Colon (tissue), 2 donors: ENCODE measurements around the gene ABCA9.

Source experiments
- FAIRE-seq: peaks from 2 replicates; lab custom pipeline; 2012; peaks lifted over from hg19 to GRCh38; lab: Jason Lieb, UNC
- donor health status: control.
- donor health status: control.

The ABCA9 gene

DNA sequence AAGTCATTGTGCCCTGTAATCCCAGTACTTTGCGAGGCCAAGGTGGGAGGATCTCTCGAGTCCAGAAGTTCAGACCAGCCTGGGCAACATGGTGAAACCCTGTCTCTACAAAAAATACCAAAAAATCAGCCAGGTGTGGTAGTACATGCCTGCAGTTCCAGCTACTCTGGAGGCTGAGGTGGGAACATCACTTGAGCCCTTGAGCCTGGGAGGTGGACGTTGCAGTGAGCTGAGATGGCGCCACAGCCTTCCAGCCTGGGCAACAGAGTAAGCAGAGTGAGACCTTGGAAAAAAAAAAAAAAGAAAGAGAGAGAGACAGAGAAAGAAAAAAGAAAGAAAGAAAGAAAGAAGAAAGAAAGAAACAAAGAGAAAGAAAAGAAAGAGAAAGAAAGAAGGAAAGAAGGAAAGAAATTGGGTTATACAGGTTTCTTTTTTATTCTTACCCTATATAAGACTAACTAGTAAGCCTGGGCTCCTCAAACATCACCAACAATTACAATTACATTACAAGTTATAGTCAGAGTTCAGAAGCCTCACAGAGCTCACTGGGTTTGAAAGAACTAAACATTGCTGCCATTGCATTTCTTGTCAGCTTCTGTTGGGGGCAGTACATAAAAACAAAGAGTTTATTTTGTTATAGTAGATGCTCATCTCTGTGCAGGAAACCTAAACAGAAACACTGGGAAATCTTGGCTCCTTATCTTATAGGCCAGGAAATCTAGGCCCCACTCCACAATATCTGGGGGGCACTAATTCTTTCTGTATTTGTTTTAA is 6.7 kb upstream of the ABCA9 start:
- no peak for FAIRE-seq

- no peak for FAIRE-seq
Observed at GRCh38 chr17:69066482-69066881, 5.8 kb upstream of the ABCA9 start.

GRCh38 chr17:69065113-69065512 is 4.4 kb upstream of the ABCA9 start:
- FAIRE-seq: no peak

DNA sequence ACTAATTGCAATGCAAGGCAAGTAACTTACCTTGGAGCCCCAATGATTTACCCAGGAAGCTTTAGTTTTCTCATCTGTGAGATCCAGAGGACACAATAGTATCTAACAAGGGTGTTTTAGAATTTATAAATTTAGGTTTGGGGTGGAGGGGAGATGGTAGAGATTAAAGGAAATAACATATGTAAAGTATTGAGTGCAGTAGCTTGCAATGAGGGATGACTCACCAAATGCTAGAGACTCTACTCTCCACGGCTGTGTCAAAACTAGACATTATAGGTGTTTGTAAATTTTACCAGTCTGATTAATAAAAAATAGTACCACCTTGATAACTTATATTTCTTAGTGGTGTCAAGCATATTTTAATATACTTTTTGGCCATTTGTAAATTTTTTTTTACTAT is 3.7 kb upstream of the ABCA9 start:
- FAIRE-seq: no peak

- no peak for FAIRE-seq
Observed at GRCh38 chr17:69064001-69064400, 3.3 kb upstream of the ABCA9 start.

DNA sequence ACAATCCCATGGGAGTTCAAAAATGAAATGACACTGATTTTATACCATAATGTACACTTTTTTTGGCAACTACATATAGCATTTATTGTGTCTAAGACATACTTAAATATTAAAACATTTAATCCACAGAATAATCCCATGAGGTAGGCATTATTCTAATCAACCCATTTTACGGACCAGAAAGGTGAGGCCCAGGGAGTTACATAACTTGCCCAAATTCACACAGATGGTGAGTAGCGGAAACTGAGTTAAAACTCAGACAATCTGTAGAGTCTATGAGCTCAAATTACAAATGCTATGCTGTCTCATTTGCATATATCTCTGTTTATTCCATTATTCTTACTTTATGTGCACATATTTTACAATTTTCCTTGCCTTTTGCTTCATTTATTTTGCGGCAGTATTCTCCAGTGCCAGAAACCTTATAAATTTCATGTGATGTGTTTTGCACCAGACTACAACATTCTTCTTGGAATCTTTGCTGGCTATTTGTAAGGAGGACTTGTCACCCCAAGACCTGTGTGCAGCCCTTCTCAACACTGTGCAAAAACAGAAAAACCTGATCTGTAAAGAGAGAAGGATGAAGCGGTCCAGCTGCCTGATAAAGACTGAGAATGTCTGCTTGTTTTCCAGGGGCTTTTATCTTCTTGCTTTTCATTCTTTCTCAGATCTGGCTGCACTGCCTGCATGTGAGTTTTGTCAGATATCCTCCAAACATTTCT is 2.3 kb upstream of the ABCA9 start:
- no peak for FAIRE-seq

DNA sequence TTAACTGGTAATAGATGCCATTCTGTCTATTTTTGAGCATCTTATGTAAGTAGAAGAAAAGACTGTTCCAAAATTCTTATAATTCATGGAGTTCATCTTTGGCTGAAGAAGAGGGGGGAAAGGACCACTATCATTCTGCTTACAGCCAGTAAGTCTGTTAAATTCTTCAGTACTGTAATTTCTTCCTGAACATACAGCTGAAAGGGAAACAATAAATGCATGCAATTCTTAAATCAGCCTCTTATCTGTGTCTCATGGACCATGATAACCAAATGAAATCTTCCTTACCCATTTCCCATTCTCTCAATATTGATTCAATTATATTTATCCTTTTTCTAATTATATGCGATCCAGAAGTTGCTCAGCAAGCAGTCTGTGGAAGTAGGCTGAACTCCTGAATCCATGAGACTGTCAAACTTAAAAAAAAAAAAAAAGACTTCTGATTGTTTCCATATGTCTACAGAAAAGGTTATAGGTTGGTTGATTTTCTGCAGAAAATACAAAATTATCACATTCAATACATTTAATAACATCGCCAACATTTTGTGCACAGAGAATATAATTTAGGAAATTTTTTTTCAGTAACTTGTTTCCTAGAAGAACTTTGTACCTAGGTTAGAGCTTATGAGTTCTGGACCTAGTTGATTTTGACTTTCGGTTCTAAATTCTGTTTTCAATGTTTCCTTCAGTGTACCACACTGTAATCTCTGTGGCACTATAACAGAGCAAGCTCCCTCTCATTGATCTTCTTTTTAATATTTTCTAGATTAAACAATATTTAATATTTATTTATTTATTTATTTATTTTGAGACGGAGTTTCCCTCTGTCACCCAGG is 1.2 kb upstream of the ABCA9 start:
- FAIRE-seq: no peak

DNA sequence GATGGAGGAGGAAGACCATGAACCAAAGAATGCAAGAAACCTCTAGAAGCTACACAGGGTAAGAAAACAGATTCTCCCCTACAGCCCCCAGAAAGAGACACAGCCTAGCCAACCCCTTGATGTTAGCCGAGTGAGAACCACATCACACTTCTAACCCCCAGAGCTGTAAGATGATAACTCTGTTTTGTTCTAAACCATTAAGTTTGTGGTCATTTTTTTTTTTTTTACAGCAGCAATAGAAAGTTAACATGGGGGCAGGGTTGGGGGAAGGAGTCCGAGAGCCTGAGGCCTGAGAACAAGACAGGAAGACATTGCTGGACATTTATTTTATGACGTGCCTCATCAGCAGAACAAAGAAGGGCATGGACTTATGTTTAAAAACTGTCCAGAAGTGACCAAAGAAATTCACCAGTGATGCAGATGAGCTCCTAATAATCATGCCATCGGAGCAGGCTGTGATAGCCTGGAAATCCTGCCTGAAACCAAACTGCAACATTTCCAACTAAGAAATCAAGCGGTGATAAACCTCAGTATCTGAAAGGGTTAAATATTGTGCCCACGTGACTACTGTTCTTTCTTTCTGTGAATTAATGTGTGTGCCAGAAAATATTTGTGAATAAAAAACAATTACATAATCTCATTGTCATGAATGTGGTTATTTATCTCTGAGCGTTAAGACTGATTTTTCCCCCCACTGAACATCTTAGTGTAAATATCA is 1.1 kb downstream of the ABCA9 start:
- no peak for FAIRE-seq

- no peak for FAIRE-seq
Observed at GRCh38 chr17:69058165-69058564, 2.6 kb downstream of the ABCA9 start.

GRCh38 chr17:69057280-69057679 is 3.4 kb downstream of the ABCA9 start:
- FAIRE-seq: no peak

- FAIRE-seq: no peak
Observed at GRCh38 chr17:69056179-69056823, 4.4 kb downstream of the ABCA9 start.

DNA sequence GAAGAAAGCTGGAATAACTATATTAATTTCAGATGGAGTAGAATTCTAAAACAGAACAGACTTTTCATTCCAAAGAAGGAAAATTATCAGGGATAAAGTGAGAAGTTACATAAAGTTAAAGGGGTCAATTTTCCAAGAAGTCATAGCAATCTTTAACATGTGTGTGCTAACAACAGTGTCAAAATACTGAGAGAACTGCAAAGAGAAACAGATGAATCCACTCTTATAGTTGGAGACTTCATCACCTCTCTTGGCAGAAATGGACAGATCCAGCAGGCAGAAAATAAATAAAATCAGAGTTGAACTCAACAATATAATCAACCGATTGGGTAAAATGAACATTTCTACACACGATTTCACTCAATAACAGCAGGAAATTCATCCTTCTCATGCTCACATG is 5.4 kb downstream of the ABCA9 start:
- FAIRE-seq: no peak

- FAIRE-seq: no peak
Observed at GRCh38 chr17:69050999-69051775, 9.5 kb downstream of the ABCA9 start.

DNA sequence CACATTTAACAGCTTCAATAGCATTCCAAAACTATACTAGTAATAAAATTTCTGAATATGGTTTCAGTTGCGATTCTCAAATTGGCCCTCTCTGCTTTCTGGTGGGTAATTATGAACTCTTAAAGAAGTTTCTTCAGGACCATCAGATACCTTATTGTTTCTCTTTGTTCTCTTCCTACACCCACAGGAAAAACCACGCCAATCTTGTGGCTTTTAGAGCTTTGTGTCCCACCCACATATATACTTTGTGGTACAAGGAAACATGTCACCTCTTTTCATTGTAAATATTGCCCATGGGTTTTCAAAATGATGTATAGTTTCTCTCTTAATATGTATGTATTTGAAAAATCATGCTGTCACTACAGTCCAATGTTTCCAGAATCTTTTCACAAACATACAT is 12.1 kb downstream of the ABCA9 start:
- FAIRE-seq: no peak

DNA sequence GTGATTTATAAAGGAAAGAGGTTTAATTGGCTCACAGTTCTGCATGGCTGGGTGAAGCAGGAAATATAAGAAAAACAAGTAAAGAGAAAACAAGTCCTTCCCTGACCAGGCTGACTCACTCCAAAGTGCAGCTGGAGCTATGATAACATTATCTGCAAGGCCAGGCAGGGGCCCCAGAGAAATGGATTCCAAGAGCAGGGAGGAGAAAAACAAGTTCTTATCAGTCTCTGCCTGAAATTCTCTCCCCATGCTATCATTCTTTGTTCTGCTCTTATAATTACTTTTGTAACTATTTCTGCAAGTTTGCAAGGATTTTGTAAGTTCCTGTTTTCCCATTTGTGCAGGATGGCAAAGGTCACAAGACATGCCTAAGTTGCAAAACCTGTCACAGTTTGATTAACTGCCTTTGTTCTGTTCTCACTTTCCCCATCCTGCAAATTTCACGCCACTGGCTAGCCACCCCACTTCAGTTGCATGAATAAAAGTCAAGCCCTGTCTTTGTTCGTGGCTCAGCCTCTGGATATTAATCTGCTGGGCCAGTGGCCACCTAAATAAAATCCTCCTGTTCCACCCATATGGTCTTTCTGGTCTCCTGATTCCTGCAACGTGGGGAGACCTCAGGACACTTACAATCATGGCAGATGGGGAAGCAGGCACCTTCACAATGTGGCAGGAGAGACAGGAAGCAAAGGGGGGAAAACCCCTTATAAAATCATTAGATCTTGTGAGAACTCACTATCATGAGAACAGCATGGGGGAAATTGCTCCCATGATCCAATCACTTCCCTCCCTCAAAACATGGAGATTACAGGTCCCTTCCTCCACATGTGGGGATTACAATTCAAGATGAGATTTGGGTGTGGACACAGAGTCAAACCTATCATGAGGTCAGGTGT is 13.1 kb downstream of the ABCA9 start:
- no peak for FAIRE-seq

DNA sequence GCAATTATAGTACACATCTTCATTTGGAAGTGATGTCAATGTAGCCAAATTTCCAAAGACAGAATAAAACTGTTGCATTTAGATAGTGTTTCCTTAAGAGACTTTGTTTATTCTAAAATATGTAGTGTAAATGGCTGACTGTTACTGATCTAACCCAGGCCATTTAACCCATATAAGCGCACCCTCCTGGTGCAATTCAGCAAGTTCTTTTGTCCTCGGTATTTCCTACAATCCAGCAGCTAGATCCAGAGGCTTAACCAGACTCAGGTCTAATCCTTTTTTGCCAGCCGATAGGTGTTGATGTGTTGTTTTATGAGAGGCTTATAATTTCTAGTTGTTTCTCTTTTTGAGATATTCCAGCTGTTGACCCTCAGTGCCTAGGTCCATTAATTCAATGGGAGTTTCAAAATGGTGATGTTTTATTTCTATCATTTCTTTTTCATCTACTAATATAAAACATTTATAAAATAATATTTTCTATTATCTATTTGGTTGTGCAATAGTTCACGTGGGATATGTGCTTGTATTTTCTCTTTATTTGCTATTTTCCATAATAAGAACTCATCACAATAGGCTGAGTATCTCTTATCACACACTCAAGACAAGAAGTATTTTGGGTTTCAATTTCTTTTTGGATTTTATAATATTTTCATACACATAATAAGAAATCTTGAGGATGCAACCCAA is 14.5 kb downstream of the ABCA9 start:
- no peak for FAIRE-seq

GRCh38 chr17:69045646-69046045 is 15.1 kb downstream of the ABCA9 start:
- no peak for FAIRE-seq

DNA sequence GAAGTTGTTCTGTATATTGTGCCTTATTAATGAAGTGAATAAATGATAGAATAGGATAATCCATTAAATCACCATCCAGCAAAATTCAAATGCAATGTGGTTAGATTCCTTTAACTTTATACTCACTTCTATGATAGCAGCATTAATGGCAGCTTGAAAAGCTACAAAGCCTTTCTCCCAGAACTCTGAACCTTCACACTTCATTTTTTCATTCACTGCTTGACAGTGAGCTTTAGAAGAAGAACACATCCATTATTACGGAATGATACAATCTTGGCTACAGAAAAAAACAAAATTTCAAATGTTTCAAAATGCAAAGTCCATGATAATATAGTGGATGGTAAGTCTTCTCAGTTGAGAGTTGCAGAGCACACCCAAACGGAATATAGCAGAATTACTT is 16.4 kb downstream of the ABCA9 start:
- no peak for FAIRE-seq

DNA sequence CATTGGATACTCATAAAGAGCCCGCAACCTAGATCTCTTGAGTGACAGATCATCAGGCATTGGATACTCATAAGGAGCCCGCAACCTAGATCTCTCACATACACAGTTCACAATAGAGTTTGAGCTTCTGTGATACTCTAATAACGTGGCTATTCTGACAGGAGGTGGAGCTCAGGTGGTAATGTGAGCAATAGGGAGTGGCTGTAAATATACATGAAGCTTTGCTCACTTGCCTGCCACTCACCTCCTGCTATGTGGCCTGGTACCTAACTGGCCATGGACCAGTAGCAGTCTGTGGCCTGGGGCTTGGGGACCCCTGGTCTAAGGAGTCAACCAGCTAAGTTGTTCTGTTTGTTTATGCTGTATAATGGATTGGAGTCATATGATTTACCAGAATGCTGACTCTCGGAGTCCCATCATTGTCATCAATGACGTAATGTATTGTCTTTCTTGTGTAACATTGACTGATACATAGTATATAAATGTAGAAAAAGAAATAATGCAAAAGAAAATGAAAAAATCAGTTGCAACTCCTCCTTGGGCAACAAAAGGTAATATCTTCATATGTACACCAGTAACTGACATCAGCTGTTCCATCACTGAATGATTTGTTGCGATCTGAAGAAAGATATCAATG is 17.5 kb downstream of the ABCA9 start:
- FAIRE-seq: no peak
